LNCAP (cell line): ENCODE data around the gene MS4A14.

Experiments
- TF ChIP-seq, protein P1 (sequence below): fragments of 450-650 bp; IDR thresholded peaks from 2 replicates; pipeline ENCODE4 v1.5.1; 2017; ENCODE audit warnings: mild to moderate bottlenecking

The MS4A14 gene

GRCh38 chr11:60392361-60392760 lies 3.9 kb upstream of the MS4A14 start:
- TF ChIP-seq, protein P1, sequence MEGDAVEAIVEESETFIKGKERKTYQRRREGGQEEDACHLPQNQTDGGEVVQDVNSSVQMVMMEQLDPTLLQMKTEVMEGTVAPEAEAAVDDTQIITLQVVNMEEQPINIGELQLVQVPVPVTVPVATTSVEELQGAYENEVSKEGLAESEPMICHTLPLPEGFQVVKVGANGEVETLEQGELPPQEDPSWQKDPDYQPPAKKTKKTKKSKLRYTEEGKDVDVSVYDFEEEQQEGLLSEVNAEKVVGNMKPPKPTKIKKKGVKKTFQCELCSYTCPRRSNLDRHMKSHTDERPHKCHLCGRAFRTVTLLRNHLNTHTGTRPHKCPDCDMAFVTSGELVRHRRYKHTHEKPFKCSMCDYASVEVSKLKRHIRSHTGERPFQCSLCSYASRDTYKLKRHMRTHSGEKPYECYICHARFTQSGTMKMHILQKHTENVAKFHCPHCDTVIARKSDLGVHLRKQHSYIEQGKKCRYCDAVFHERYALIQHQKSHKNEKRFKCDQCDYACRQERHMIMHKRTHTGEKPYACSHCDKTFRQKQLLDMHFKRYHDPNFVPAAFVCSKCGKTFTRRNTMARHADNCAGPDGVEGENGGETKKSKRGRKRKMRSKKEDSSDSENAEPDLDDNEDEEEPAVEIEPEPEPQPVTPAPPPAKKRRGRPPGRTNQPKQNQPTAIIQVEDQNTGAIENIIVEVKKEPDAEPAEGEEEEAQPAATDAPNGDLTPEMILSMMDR: no peak

- TF ChIP-seq, protein P1: no peak
Observed at GRCh38 chr11:60393016-60393415, 3.2 kb upstream of the MS4A14 start.

- TF ChIP-seq, protein P1: no peak
Observed at GRCh38 chr11:60394666-60395380, 1.4 kb upstream of the MS4A14 start.

DNA sequence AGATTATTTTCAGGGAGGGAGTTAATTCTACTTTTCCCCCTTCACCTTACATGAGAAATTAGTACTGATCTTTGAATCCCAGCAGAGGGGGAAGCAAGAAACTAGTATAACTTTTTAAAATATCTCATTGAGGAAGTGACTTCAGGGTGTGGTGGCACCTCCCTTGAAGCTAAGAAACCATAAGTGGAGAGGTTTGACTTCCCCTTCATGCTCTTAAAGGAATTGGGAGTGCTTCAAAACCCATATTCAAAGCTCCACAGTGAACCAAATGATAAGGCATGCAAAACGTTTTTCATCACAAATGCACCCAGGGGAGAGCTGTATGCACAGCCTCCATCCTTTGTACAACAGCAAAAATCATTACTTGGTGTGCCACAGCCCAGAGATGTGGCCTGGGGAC lies 540 bp downstream of the MS4A14 start:
- TF ChIP-seq, protein P1: no peak

DNA sequence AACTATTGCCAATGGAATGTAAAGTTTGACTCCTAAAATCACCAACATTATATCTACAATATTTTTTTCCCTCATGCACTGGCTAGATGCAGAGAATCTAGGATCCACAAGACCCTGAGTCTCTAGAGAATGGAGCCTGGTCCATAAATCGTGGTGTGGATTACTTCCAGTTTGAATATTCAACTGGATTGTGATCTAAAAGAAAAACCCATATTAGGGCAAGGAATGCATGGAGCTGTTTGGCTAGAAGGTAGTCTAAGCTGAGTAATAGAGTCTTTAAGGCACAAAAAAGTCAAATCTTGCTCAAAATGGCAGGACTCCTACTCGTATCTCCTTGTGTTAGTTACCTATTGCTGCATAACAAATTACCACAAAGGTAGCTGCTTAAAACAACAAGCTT lies 23.8 kb downstream of the MS4A14 start:
- TF ChIP-seq, protein P1: no peak

DNA sequence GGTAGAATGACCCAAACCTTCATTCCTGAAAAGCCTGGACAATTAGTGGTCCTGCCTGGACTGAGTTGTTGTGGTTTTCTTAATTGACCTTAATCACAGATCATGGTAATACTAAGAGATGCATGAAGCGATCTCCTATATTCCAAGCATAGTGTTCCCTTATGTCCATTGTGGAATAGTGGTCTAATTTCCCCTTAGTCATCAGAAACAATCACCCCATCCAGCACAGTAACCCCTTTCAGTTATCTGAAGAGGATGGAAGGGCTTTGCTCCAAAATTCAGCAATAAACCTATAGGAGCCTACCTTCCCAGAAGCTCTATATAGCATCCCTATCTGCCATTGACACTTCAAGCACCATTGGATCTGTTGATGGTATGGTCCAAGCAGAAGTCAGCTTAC lies 26.4 kb downstream of the MS4A14 start:
- TF ChIP-seq, protein P1: no peak

- TF ChIP-seq, protein P1: no peak
Observed at GRCh38 chr11:60428517-60428916, 32.3 kb downstream of the MS4A14 start.

GRCh38 chr11:60429272-60429671 lies 33.0 kb downstream of the MS4A14 start, which contains the start of gene MS4A5:
TSS of gene MS4A5 (plus strand) at chr11:60429572. CDS start at chr11:60429675, 103 bp downstream.
- TF ChIP-seq, protein P1: no peak
